LNCaP clone FGC (cell line): ENCODE data around the gene PCDH9.

Source experiments
- DNase-seq: peaks from one replicate; pipeline ENCODE4 v3.0.0-alpha.2; 2011; ENCODE audit warnings: low read depth
- H3K4me3 ChIP-seq: 2 replicates; pipeline ENCODE4 v1.5.1; 2011; ENCODE audit warnings: mild to moderate bottlenecking, low read depth, low read length, control low read depth
- TF ChIP-seq, protein P1 (sequence below): IDR thresholded peaks from 2 replicates; pipeline ENCODE4 v1.5.1; 2012; ENCODE audit warnings: mild to moderate bottlenecking; ENCODE audit not compliant: control insufficient read depth, insufficient read depth; ENCODE audit errors: extremely low read depth

PCDH9 gene

DNA sequence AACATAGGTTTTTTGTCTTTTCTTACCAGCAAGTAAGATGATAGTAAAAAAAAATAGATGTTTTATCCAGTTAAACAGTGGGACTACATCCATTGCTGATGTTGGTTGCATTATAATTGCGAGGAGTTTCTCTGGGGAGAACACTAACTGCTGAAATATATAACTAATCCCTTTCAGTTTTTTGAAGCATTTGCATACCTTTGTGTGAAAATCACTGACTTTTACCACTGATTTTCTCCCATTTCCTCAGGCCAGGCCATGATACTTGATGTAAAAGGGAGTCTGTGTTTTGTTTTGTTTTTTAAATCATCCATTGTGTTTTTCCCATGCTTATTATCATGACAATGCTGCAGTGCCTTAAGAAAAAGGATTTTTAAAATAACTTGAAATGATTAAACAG lies 699.5 kb downstream of the PCDH9 start:
- H3K4me3 ChIP-seq = no peak overlapping the region
- TF ChIP-seq, protein P1, sequence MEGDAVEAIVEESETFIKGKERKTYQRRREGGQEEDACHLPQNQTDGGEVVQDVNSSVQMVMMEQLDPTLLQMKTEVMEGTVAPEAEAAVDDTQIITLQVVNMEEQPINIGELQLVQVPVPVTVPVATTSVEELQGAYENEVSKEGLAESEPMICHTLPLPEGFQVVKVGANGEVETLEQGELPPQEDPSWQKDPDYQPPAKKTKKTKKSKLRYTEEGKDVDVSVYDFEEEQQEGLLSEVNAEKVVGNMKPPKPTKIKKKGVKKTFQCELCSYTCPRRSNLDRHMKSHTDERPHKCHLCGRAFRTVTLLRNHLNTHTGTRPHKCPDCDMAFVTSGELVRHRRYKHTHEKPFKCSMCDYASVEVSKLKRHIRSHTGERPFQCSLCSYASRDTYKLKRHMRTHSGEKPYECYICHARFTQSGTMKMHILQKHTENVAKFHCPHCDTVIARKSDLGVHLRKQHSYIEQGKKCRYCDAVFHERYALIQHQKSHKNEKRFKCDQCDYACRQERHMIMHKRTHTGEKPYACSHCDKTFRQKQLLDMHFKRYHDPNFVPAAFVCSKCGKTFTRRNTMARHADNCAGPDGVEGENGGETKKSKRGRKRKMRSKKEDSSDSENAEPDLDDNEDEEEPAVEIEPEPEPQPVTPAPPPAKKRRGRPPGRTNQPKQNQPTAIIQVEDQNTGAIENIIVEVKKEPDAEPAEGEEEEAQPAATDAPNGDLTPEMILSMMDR = no peak
- no peak for DNase-seq

DNA sequence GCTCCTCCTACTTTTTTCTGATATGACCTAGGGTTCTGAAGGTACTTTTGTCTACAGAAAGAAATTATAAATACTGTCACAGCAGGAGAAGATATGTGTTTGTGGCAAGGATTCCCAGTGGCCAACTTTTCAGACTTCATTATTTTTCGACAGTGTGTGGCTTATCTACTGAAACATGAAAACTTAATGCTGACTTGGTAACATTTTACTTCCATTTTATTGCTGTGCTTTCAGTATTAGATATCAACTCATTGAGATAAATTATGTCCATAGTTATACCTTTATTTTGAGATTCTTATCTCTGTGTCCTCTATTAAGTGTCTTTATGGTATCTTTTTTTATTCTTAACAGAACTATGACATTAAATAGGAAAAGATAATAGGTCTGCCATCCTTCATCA lies 700.0 kb downstream of the PCDH9 start:
- H3K4me3 ChIP-seq = no peak overlapping the region
- DNase-seq = no peak
- TF ChIP-seq, protein P1 = no peak

DNA sequence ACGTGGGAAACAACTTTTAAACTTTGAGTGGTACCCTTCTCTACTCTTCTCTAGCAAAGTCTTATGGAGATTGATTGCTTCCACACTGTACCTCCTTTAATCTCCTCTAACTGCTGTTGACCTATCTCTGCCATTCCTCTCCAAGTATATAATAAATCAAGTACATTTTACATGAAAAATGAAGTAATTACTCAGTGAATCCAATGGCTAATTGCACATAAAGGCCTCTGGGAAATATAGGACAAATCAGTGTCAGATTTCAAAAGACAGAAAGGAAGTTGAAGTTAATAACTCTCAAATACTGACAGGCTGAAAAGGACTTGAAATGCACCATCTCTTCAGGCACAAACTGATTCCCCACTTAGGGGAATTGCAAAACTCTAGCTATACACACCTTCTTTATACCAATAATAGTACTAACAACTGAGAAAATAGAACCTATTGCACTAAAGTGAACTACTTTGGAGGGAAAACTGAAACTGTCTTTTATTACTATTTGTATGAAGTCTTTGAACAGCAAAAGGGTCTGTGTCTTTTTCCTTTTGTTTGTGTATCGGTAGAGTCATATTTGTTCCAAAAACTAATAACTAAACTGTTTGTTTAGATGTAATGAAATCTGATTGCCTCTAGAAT lies 701.1 kb downstream of the PCDH9 start:
- no peak for DNase-seq
- TF ChIP-seq, protein P1 = no peak
- no peak overlapping the region for H3K4me3 ChIP-seq

DNA sequence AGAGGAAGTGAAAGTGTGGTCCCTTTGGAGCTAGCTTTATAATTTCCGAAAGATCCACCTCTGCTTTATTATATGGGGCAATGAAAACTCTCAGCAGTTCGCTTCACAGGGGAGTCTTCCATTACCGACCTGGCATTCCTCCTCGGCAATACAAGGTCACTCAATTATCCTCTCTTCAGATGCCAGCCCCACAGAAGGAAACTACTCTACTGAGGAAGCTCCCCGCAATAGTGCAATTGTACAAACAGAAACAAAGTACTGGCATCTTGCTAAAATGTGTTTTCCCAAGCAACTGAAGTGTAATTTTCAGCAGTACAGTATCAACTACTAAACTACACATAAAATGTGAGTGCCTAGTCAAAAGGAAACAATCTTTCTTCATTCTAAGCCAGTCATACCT lies 702.0 kb downstream of the PCDH9 start:
- TF ChIP-seq, protein P1 = no peak
- H3K4me3 ChIP-seq = no peak overlapping the region
- no peak for DNase-seq

DNA sequence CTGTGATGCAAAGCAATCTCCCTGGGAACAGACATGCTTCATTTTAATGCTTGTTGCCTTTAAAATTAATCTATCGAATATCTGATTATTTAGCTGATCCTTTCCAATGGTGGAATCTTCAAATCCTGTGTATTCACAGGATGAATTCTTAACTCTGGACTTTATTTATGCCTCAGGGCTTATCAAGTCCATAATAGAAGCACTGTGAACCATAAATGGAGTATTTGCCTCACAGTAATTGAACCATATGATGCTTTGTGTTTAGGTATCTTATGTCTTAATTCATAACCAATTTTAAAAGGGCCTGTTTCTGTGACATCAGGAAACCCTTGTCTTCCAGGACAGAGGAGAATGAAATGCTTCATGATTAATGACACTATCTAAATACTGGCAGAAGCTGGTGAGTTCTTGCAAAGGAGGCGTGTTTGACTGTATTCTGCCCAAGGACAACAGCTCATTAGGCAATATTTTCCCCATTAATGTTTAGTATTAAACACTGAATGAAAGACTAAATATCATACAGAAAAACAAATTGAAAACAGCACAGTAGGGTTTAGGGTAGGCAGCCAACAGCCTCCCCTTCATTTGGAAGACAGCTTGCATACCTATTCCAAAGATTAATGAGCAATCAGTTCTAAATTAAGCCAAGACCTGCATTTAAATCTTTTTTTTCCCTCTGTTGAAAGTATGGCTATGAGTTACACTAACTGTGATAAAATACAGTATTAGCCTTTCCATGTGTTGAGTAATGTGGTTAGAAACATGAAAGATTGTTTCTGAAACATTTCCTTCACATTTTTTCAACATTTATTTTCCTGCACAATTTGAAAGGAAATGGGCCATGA lies 709.4 kb downstream of the PCDH9 start:
- TF ChIP-seq, protein P1 = no peak
- no peak for DNase-seq
- H3K4me3 ChIP-seq = no peak overlapping the region

DNA sequence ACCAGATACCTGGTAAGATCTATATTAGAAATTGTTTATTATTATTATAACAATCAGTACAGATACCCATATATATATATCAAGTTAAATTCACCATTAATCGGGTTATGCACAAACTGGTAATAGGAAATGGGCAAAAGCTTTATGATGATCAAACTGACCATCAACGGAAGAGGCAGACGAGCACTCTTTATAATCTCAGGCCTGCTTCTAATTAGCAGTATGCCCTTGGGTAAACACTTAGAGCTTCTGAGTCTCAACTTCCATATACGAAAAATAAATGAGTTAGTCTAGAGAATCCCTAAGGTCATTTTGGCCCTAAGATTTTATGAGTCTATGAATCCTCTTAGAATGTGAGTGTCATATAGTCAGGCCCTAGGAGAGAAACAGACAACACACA lies 710.9 kb downstream of the PCDH9 start:
- no peak for DNase-seq
- no peak overlapping the region for H3K4me3 ChIP-seq
- TF ChIP-seq, protein P1 = no peak
